GM12875 (cell line): ENCODE results near the gene WDFY3.

Experiments
- H3K4me3 ChIP-seq: one replicate; pipeline ENCODE4 v1.5.1; 2011; ENCODE audit warnings: low read depth, low read length, control low read depth
- CTCF ChIP-seq: IDR thresholded peaks from 2 replicates; pipeline ENCODE4 v1.5.1; 2011; ENCODE audit warnings: low read depth, mild to moderate bottlenecking, control low read depth, inconsistent platforms, low read length, moderate library complexity, borderline replicate concordance; ENCODE audit not compliant: insufficient read depth

The WDFY3 gene

GRCh38 chr4:84631573-84631972, 334.9 kb downstream of the WDFY3 start:
- H3K4me3 ChIP-seq: no peak overlapping the region
- TF ChIP-seq CTCF: no peak

GRCh38 chr4:84626673-84627072, 339.8 kb downstream of the WDFY3 start:
- no peak for TF ChIP-seq CTCF
- no peak overlapping the region for H3K4me3 ChIP-seq

GRCh38 chr4:84623661-84624060, 342.8 kb downstream of the WDFY3 start:
- no peak overlapping the region for H3K4me3 ChIP-seq
- no peak for TF ChIP-seq CTCF

GRCh38 chr4:84622959-84623358, 343.5 kb downstream of the WDFY3 start:
- TF ChIP-seq CTCF: no peak
- H3K4me3 ChIP-seq: no peak overlapping the region
